Measurements from ENCODE around the gene CPLX1. TPM values are rescaled to one million over a fixed set of nuclear protein-coding genes. Genes with fewer than 3 reads are reported as not detected.

Gene CPLX1
- total RNA-seq, 2 donors from 2014 or later, result 0.85 to 1.2 TPM

- Histone ChIP-seq H3K4me3 (no peak overlapping the region), H3K27ac (no peak overlapping the region), H3K27me3 (replicated peaks; ENCODE audit: insufficient read depth) (no peaks in the 10 kb centered on the region), H3K9me3 (no peaks in the 10 kb centered on the region), H3K36me3 (peaks cover 78% of the 10 kb centered on the region), H3K4me1 (ENCODE audit: control insufficient read depth in 1 of 2, low read depth in 2 of 2) (no peaks in the 10 kb centered on the region)
- no peak for TF ChIP-seq CTCF (IDR thresholded peaks at IDR 0.05)
- DNase-seq (ENCODE audit: low spot score) (no peak), ATAC-seq (ENCODE audit: insufficient number of reproducible peaks, low FRiP score, low read depth) (no peak)
Observed at GRCh38 chr4:866068-866760, 40.3 kb upstream of the CPLX1 start.

- no peak for TF ChIP-seq CTCF (IDR thresholded peaks at IDR 0.05)
- DNase-seq (ENCODE audit: low spot score) (no peak), ATAC-seq (ENCODE audit: insufficient number of reproducible peaks, low FRiP score, low read depth) (no peak)
- Histone ChIP-seq H3K4me1 (ENCODE audit: control insufficient read depth in 1 of 2, low read depth in 2 of 2) (no peaks in the 10 kb centered on the region), H3K27me3 (replicated peaks; ENCODE audit: insufficient read depth) (no peaks in the 10 kb centered on the region), H3K36me3 (peaks cover 76% of the 10 kb centered on the region), H3K9me3 (no peaks in the 10 kb centered on the region), H3K4me3 (no peak overlapping the region), H3K27ac (no peak overlapping the region)
Observed at GRCh38 chr4:865572-865971, 39.6 kb upstream of the CPLX1 start.

- no peak for TF ChIP-seq CTCF (IDR thresholded peaks at IDR 0.05)
- H3K4me1 ChIP-seq (ENCODE audit: control insufficient read depth in 1 of 2, low read depth in 2 of 2), result no peaks in the 10 kb centered on the region
- H3K36me3 ChIP-seq, result peaks cover 71% of the 10 kb centered on the region
- no peak for ATAC-seq (ENCODE audit: insufficient number of reproducible peaks, low FRiP score, low read depth)
- DNase-seq (ENCODE audit: low spot score), result no peak
- no peaks in the 10 kb centered on the region for H3K27me3 ChIP-seq (replicated peaks; ENCODE audit: insufficient read depth)
- H3K9me3 ChIP-seq, result no peaks in the 10 kb centered on the region
- H3K27ac ChIP-seq, result no peak overlapping the region
- no peak overlapping the region for H3K4me3 ChIP-seq
Observed at GRCh38 chr4:865121-865465, 39.2 kb upstream of the CPLX1 start.

GRCh38 chr4:864456-865120, 38.7 kb upstream of the CPLX1 start:
- Histone ChIP-seq H3K9me3 (no peaks in the 10 kb centered on the region), H3K36me3 (peaks cover 70% of the 10 kb centered on the region), H3K27me3 (replicated peaks; ENCODE audit: insufficient read depth) (no peaks in the 10 kb centered on the region), H3K27ac (no peak overlapping the region), H3K4me1 (ENCODE audit: control insufficient read depth in 1 of 2, low read depth in 2 of 2) (no peaks in the 10 kb centered on the region), H3K4me3 (no peak overlapping the region)
- ATAC-seq (ENCODE audit: insufficient number of reproducible peaks, low FRiP score, low read depth), result no peak
- no peak for TF ChIP-seq CTCF (IDR thresholded peaks at IDR 0.05)
- DNase-seq (ENCODE audit: low spot score), result no peak

GRCh38 chr4:860561-860960, 34.6 kb upstream of the CPLX1 start:
- Histone ChIP-seq H3K36me3 (peaks cover 56% of the 10 kb centered on the region), H3K4me3 (no peak overlapping the region), H3K4me1 (ENCODE audit: control insufficient read depth in 1 of 2, low read depth in 2 of 2) (no peaks in the 10 kb centered on the region), H3K27me3 (replicated peaks; ENCODE audit: insufficient read depth) (no peaks in the 10 kb centered on the region), H3K9me3 (no peaks in the 10 kb centered on the region), H3K27ac (no peak overlapping the region)
- TF ChIP-seq CTCF (IDR thresholded peaks at IDR 0.05), result no peak
- ATAC-seq (ENCODE audit: insufficient number of reproducible peaks, low FRiP score, low read depth) (no peak), DNase-seq (ENCODE audit: low spot score) (no peak)
